HCT116 (cell line): ENCODE data around the gene GBX1. TPM values are rescaled to one million over a fixed set of nuclear protein-coding genes. Genes with fewer than 3 reads are reported as not detected.

Source experiments
- ATAC-seq: fragments of 200-7000 bp; cut with Tn5 transposase; 2 replicates; pipeline ENCODE4 v1.9.1; 2020; ENCODE audit warnings: mild to moderate bottlenecking, moderate library complexity
- BruUV-seq: library from RNA; stranded (reverse); fragments of 400-500 nt; replicated peaks from 2 replicates; lab custom pipeline; 2021; lab: Mats Ljungman, UMichigan
- CTCF ChIA-PET: fragments of 300-600 bp; sonication (Branson Sonifier 250); formaldehyde crosslinking; loops from one replicate; lab custom pipeline; 2021; ENCODE audit warnings: antibody characterized with exemption; lab: Charles Lee
- POLR2A ChIA-PET: fragments of 300-600, 350-600 bp; sonication (Branson Sonifier 250); formaldehyde crosslinking; loops from one replicate; lab custom pipeline; 2021; ENCODE audit warnings: antibody characterized with exemption; lab: Charles Lee
- RAD21 ChIA-PET, 2 experiments: fragments of 300-600 bp; sonication (Branson Sonifier 250); formaldehyde crosslinking; loops; one replicate each; lab custom pipeline; 2023; ENCODE audit warnings: low total read pairs in 2 of 2; ENCODE audit not compliant: uncharacterized antibody in 2 of 2, unreplicated experiment in 2 of 2, low non-redundant PET in 1 of 2; lab: Charles Lee
- DNase-seq: peaks from one replicate; pipeline ENCODE4 v3.0.0-alpha.2; 2010; ENCODE audit warnings: low read depth, low spot score
- H2AFZ ChIP-seq: fragments of 200-600 bp; shearing (Covaris generic), sonication (generic); 2 replicates; pipeline ENCODE4 v1.6.1; 2017; ENCODE audit warnings: low read depth, mixed run types, mixed read lengths, antibody characterized with exemption, low read length; ENCODE audit not compliant: poor library complexity, severe bottlenecking
- H3K27ac ChIP-seq: 2 replicates; pipeline ENCODE4 v1.5.1; 2012; ENCODE audit warnings: low read depth, low read length
- H3K27me3 ChIP-seq: fragments of 200-600 bp; sonication (generic); 2 replicates; pipeline ENCODE4 v1.6.1; 2016; ENCODE audit warnings: mixed run types, low read length, mixed read lengths; ENCODE audit not compliant: insufficient read depth
- H3K36me3 ChIP-seq, 2 experiments: fragments of 200-500 bp in 1 of 2; fragments of 200-600 bp in 1 of 2; sonication (Bioruptor generic) in 1 of 2; sonication (generic) in 1 of 2; 2 replicates each; pipeline versions ENCODE4 v1.5.1 to v1.6.1; 2014 to 2016; ENCODE audit warnings: low read length in 2 of 2, inconsistent platforms in 1 of 2, mixed read lengths in 1 of 2, mixed run types in 1 of 2; ENCODE audit not compliant: insufficient read depth in 2 of 2, control insufficient read depth in 1 of 2
- H3K4me1 ChIP-seq, 2 experiments: fragments of 200-600 bp in 1 of 2; sonication (generic) in 1 of 2; 2 replicates each; pipeline versions ENCODE4 v1.5.1 to v1.6.1; 2012 to 2017; ENCODE audit warnings: low read length in 2 of 2, inconsistent platforms in 1 of 2, mild to moderate bottlenecking in 1 of 2, mixed read lengths in 1 of 2, mixed run types in 1 of 2, moderate library complexity in 1 of 2; ENCODE audit not compliant: insufficient read depth in 2 of 2, control insufficient read depth in 1 of 2
- H3K4me2 ChIP-seq: fragments of 200-600 bp; sonication (generic); 2 replicates; pipeline ENCODE4 v1.6.1; 2017; ENCODE audit warnings: mixed run types, low read length, mixed read lengths
- H3K4me3 ChIP-seq, 2 experiments: fragments of 200-600 bp in 1 of 2; sonication (generic) in 1 of 2; replicated peaks in 1 of 2; 2 replicates each; pipeline ENCODE4 v1.5.1; 2011 to 2016; ENCODE audit warnings: low read length in 2 of 2, control low read depth in 1 of 2, low read depth in 1 of 2, mild to moderate bottlenecking in 1 of 2, mixed read lengths in 1 of 2, mixed run types in 1 of 2
- H3K79me2 ChIP-seq: fragments of 200-600 bp; sonication (generic); 2 replicates; pipeline ENCODE4 v1.6.1; 2017; ENCODE audit warnings: mild to moderate bottlenecking, mixed run types, low read length, moderate library complexity, mixed read lengths; ENCODE audit not compliant: insufficient read depth
- H3K9ac ChIP-seq: fragments of 200-600 bp; sonication (generic); 2 replicates; pipeline ENCODE4 v1.6.1; 2016; ENCODE audit warnings: low read length, mixed read lengths
- H3K9me2 ChIP-seq: fragments of 200-600 bp; sonication (generic), shearing (Covaris generic); 2 replicates; pipeline ENCODE4 v1.6.1; 2017; ENCODE audit warnings: mixed run types, mild to moderate bottlenecking, moderate library complexity; ENCODE audit not compliant: insufficient read depth
- H3K9me3 ChIP-seq, 2 experiments: fragments of 200-500 bp in 1 of 2; fragments of 200-600 bp in 1 of 2; sonication (Bioruptor generic) in 1 of 2; sonication (generic) in 1 of 2; 2 replicates each; pipeline ENCODE4 v1.6.1; 2014 to 2017; ENCODE audit warnings: low read length in 2 of 2, mixed read lengths in 2 of 2, inconsistent platforms in 1 of 2, low read depth in 1 of 2, mild to moderate bottlenecking in 1 of 2, mixed run types in 1 of 2, moderate library complexity in 1 of 2; ENCODE audit not compliant: control insufficient read depth in 1 of 2, insufficient read depth in 1 of 2
- H4K20me1 ChIP-seq: fragments of 200-600 bp; sonication (generic), shearing (Covaris generic); 2 replicates; pipeline ENCODE4 v1.6.1; 2017; ENCODE audit warnings: mixed run types, mild to moderate bottlenecking, moderate library complexity; ENCODE audit not compliant: insufficient read depth
- CBX3 ChIP-seq: IDR thresholded peaks from 2 replicates; pipeline ENCODE4 v1.6.1; 2012; ENCODE audit warnings: low read depth
- FOSL1 ChIP-seq: IDR thresholded peaks from 2 replicates; pipeline ENCODE4 v1.6.1; 2012; ENCODE audit warnings: low read depth
- POLR2AphosphoS5 ChIP-seq: IDR thresholded peaks from 2 replicates; pipeline ENCODE4 v1.6.1; 2011; ENCODE audit warnings: mild to moderate bottlenecking, low read depth, low read length, moderate library complexity
- SP1 ChIP-seq: IDR thresholded peaks from 2 replicates; pipeline ENCODE4 v1.6.1; 2012; ENCODE audit warnings: low read depth
- SRF ChIP-seq: IDR thresholded peaks from 2 replicates; pipeline ENCODE4 v1.6.1; 2012; ENCODE audit warnings: low read depth
- TCF7L2 ChIP-seq: IDR thresholded peaks from 2 replicates; pipeline ENCODE4 v1.7.0; 2011; ENCODE audit warnings: borderline replicate concordance, inconsistent platforms; ENCODE audit not compliant: insufficient read depth, insufficient read length; ENCODE audit errors: extremely low read depth
- intact Hi-C: fragments of 100-400 bp; cut with micrococcal nuclease; formaldehyde crosslinking; loops from 2 replicates; pipeline ENCODE4 v1.10.0; 2022
- total RNA-seq: library from RNA; stranded (reverse); gene quantifications from one replicate; pipeline ENCODE4 v1.2.1, GENCODE V29; 2021; ENCODE audit not compliant: unreplicated experiment
- TF ChIP-seq, protein P1 (sequence below), 3 experiments: fragments of 200-600 bp in 1 of 3; sonication (generic) in 1 of 3; IDR thresholded peaks in 2 of 3; conservative IDR thresholded peaks in 1 of 3; 2 replicates each; pipeline ENCODE4 v1.5.1; 2012 to 2017; ENCODE audit warnings: low read depth in 2 of 3, low read length in 2 of 3, antibody characterized with exemption in 1 of 3, borderline replicate concordance in 1 of 3, control low read depth in 1 of 3, mild to moderate bottlenecking in 1 of 3, mixed read lengths in 1 of 3, mixed run types in 1 of 3, moderate library complexity in 1 of 3; ENCODE audit not compliant: insufficient read depth in 1 of 3
- TF ChIP-seq, protein P2 (sequence below): IDR thresholded peaks from 2 replicates; pipeline ENCODE4 v1.6.1; 2012; ENCODE audit warnings: low read depth
- TF ChIP-seq, protein P3 (sequence below): IDR thresholded peaks from 2 replicates; pipeline ENCODE4 v1.6.1; 2012

The GBX1 gene
- total RNA-seq, 1 experiment from 2014 or later, result 0.86 TPM

DNA sequence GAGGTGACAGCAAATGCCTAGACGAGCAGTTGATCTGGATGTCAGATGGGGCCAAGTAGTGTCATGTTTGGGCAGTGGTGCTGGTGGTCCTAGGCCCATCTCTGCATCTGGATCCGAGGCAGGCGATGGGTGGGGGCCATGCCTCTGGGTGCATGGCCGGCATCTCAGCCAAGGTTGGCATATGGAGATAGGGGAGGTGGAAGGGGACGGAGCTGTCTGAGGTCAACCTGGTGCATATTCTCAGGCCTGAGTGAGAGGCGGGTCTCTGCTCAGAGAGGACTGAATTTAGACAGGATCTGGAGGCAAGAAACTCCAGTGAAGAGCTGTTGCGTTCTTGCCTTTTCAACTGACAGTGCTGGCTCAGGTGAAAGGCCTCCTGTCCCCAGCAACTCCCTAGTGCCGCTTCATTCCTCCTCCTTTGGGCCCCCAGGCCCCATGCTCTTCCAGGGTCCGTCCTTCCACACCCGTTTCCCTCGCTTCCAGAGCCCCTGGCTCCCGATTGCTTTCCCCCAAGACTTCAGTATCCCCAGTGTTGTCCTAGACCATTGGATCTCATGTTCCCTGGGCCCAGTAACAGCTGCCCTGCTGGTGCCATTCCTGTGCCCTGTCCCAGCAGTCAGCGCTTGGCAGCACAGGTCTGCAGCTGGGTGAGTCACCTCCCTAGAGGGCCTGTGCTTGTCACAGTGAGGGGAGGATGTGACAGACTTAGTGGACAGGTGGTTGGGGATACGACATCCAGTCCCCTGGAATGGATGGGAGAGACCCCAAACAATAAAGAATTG, 32.6 kb downstream of the GBX1 start:
- no peak for ATAC-seq
- Histone ChIP-seq H3K27ac (no peak overlapping the region), H2AFZ (no peak overlapping the region), H4K20me1 (no peaks in the 10 kb centered on the region), H3K4me2 (no peak overlapping the region), H3K9me2 (no peaks in the 10 kb centered on the region), H3K36me3 (peaks cover 0 to 17% of the 10 kb centered on the region in 2 experiments; a peak in 2 of 4 replicates), H3K27me3 (no peaks in the 10 kb centered on the region), H3K9me3 (no peaks in the 10 kb centered on the region), H3K4me3 (no peak overlapping the region), H3K4me1 (no peaks in the 10 kb centered on the region), H3K9ac (no peak overlapping the region), H3K79me2 (no peaks in the 10 kb centered on the region)
- ChIA-PET POLR2A (no interaction called here), RAD21 (no interaction called here), CTCF (no interaction called here)
- DNase-seq, result no peak
- intact Hi-C loops, result no loop called here
- no peak for TF ChIP-seq SP1
- TF ChIP-seq, protein P1, sequence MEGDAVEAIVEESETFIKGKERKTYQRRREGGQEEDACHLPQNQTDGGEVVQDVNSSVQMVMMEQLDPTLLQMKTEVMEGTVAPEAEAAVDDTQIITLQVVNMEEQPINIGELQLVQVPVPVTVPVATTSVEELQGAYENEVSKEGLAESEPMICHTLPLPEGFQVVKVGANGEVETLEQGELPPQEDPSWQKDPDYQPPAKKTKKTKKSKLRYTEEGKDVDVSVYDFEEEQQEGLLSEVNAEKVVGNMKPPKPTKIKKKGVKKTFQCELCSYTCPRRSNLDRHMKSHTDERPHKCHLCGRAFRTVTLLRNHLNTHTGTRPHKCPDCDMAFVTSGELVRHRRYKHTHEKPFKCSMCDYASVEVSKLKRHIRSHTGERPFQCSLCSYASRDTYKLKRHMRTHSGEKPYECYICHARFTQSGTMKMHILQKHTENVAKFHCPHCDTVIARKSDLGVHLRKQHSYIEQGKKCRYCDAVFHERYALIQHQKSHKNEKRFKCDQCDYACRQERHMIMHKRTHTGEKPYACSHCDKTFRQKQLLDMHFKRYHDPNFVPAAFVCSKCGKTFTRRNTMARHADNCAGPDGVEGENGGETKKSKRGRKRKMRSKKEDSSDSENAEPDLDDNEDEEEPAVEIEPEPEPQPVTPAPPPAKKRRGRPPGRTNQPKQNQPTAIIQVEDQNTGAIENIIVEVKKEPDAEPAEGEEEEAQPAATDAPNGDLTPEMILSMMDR (IDR thresholded peaks at IDR 0.05 in 2 of 3, conservative IDR thresholded peaks at IDR 0.05 in 1 of 3; ENCODE audit: borderline replicate concordance in 1 of 3, insufficient read depth in 1 of 3, low read depth in 2 of 3, low read length in 2 of 3), result no peak
- TF ChIP-seq CBX3, result no peak
- TF ChIP-seq, protein P2, sequence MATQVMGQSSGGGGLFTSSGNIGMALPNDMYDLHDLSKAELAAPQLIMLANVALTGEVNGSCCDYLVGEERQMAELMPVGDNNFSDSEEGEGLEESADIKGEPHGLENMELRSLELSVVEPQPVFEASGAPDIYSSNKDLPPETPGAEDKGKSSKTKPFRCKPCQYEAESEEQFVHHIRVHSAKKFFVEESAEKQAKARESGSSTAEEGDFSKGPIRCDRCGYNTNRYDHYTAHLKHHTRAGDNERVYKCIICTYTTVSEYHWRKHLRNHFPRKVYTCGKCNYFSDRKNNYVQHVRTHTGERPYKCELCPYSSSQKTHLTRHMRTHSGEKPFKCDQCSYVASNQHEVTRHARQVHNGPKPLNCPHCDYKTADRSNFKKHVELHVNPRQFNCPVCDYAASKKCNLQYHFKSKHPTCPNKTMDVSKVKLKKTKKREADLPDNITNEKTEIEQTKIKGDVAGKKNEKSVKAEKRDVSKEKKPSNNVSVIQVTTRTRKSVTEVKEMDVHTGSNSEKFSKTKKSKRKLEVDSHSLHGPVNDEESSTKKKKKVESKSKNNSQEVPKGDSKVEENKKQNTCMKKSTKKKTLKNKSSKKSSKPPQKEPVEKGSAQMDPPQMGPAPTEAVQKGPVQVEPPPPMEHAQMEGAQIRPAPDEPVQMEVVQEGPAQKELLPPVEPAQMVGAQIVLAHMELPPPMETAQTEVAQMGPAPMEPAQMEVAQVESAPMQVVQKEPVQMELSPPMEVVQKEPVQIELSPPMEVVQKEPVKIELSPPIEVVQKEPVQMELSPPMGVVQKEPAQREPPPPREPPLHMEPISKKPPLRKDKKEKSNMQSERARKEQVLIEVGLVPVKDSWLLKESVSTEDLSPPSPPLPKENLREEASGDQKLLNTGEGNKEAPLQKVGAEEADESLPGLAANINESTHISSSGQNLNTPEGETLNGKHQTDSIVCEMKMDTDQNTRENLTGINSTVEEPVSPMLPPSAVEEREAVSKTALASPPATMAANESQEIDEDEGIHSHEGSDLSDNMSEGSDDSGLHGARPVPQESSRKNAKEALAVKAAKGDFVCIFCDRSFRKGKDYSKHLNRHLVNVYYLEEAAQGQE, result no peak
- no peak for TF ChIP-seq TCF7L2
- no peak for TF ChIP-seq FOSL1
- TF ChIP-seq POLR2AphosphoS5, result no peak
- TF ChIP-seq SRF, result no peak
- TF ChIP-seq, protein P3, sequence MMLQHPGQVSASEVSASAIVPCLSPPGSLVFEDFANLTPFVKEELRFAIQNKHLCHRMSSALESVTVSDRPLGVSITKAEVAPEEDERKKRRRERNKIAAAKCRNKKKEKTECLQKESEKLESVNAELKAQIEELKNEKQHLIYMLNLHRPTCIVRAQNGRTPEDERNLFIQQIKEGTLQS, result no peak
- BruUV-seq, result no TSS peak
